GM12873 (cell line): ENCODE results near the gene BEST2.

Experiments
- TF ChIP-seq, protein P1 (sequence below): IDR thresholded peaks from 2 replicates; pipeline ENCODE4 v1.5.1; 2012; ENCODE audit warnings: low read depth, mild to moderate bottlenecking, moderate library complexity, low read length, control low read depth; ENCODE audit not compliant: insufficient read depth; ENCODE audit errors: missing control alignments

Gene BEST2

DNA sequence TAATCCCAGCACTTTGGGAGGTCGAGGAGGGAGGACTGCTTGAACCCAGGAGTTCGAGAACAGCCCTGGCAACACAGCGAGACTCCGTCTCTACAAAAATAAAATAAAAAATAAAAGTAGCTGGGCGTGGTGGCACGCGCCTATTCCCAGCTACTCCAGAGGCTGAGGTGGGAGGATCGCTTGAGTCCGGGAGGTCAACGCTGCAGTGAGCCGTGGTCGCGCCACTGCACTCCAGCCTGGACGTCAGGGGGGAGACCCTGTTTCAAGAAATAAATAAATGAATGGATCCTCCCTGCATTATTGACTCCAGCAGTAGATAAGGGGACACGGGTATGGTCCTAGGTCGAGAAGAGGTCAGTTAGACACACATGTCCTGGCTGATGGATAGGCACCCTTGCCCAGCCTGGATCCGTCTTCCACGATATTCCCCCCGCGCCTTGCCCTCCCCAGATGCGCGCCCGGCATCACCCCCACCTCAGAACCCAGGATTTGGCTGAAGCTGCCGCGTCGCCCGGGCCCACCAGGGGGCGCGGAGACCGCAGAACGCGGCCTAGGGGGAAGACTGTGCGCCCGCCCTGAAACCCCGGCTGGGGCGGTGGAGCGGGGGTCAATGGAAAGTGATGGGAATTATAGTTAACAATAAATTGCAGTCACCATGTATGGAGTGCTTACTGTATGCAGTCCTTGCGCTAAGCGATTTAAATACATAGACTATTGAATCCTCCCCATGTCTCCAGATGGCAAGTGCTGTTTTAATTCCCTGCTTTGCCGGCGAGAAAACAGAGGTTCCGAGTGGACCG is 25.8 kb downstream of the BEST2 start:
- TF ChIP-seq, protein P1, sequence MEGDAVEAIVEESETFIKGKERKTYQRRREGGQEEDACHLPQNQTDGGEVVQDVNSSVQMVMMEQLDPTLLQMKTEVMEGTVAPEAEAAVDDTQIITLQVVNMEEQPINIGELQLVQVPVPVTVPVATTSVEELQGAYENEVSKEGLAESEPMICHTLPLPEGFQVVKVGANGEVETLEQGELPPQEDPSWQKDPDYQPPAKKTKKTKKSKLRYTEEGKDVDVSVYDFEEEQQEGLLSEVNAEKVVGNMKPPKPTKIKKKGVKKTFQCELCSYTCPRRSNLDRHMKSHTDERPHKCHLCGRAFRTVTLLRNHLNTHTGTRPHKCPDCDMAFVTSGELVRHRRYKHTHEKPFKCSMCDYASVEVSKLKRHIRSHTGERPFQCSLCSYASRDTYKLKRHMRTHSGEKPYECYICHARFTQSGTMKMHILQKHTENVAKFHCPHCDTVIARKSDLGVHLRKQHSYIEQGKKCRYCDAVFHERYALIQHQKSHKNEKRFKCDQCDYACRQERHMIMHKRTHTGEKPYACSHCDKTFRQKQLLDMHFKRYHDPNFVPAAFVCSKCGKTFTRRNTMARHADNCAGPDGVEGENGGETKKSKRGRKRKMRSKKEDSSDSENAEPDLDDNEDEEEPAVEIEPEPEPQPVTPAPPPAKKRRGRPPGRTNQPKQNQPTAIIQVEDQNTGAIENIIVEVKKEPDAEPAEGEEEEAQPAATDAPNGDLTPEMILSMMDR = peak; percentile 85

DNA sequence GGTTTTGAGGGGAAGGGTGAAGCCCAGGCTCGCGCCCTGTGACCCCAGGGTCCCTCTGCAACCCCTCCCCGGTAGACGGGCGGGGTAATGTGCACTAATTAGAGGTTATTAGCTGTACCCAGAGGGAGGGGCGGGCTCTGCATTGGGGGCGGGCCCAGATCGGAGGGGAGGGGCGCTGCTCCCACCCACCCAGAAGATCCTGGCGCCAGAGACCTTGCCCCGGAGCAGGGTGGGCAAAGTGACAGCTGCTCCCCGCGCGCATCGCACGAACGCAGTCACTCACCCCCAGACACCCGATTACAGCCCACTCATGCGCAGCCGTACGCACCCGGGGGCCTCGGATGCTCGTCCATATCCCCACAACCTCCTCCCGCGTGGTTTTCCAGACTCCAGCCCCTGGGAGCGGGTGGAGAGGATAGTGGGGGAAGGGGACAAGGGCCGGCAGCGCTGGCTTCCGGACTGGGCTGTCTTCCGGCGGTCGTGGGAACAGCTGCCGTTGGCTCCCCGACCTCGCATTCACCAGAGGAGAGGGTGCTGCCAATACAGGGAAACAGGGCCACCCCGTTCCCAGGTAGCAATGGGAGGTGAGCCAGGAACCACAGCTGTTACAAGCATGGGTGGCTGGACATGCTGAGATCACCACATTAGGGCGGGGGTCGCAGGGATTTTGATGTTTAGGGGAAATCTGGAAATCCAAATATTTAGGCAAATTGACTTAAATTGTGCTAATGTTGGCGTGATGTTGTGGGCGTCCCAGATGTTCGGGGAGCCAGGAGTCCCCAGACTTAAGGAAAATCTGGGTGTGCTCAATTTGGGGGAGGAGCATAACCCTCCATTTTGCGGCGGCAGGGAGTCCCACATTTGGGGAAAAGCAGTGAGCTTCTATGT is 26.7 kb downstream of the BEST2 start:
- TF ChIP-seq, protein P1 = no peak

DNA sequence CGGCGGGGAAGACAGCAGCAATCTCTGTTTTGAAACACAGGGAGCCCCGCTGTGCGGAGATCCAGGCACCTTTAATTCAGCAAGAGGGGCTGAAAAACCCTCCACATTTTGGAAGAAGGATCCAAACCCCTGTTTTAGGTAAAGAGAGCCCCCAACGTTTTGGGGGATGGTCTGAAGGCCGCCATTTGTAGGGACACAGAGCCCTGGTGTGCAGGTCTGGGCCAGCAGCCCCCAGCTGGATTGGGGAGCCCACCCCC is 27.2 kb downstream of the BEST2 start:
- TF ChIP-seq, protein P1 = no peak

DNA sequence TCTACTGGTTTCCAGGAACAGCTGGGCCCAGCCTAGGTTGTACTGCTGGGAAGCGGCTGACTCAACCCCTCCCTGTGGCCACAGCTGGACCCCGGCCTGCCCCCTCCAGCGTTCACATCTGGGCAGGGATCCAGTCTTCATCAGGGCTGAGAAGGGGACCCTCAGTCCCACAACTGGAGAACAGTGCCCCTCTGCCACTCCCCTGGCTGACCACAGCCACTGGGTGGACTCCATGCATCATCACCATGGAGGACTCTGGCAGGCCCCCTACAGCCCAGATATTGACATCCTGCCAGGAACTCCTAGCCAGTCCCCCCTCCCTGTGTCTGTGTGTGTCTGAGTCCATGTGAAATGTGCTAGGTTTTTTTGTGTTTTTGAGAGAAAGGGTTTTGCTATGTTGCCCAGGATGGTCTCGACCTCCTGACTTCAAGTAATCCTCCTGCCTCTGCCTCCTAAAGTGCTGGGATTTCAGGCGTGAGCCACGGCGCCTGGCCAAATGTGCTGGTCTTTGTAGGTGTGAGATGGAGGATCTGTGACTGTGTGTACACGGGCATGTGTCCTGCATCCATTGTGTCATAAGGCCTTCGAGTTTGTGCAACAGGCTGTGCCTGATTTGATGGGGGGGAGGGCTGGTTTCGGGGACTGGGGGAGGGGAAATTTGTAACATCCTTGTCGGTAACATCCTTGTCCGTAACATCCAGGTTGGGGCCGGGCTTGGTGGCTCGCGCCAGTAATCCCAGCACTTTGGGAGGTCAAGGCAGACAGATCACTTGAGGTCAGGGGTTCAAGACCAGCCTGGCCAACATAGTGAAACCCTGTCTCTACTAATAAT is 27.8 kb downstream of the BEST2 start:
- TF ChIP-seq, protein P1 = peak; percentile 25

DNA sequence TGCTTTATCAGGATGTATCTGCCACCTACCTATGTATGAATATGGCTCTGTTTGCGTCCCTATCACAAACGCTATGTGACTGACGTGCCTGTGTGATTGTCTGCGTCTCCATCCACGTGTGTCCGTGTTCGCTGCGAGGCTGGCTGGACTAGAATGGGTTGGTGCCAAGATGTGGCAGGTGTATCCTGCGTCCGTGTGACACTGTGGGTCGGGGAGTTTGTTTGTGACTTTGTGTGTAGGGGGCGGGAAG is 30.5 kb downstream of the BEST2 start:
- TF ChIP-seq, protein P1 = no peak

DNA sequence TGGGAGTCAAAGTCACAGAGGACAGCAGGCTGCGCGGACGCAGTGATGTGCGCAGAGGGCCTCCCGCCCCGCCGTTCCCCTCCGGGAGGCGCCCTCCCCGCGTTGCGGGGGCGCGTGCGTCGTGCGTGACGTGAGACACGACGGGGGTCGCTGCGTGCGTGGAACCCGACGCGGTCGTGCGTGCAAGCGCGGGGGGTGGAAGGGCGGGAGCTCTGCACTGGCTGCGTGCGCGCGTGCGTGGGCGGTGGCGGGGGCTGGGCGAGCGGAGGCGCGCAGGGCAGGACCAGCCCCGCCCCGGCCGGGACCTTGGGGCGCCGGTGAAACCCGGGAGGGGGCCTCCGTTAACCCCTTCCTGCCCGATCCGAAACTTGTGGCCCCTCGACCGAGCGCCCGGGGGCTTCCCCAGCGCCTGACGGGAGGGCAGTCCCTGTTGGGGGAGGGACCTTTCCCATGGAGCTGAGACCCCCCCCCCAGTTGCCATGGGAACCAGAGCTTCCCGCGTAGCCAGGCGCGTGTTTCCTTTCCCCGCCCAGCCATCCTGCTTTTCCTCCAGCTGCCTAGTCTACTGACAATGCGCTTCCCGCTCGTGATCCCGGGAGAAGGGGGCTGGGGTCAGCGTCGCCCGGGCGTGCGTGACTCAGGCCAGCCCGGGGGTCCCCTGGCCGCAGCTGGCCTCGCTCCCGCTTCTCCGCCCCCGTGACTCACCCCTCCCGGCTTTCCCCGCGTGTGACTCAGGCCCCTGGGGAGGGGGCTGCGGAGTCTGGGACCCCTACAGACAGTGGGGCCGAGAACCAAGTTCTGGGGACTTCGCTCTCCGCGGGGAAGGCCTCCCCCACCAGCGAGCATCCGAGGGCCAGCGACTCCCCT is 31.1 kb downstream of the BEST2 start:
- TF ChIP-seq, protein P1 = peak; percentile 12
